GM18861 (cell line): ENCODE results near the gene PREX1.

Experiments
- ATAC-seq: cut with Tn5 transposase; IDR thresholded peaks from one replicate; pipeline ENCODE4 v1.9.1; 2021; ENCODE audit not compliant: unreplicated experiment

Gene PREX1

GRCh38 chr20:48706116-48706656 is 121.6 kb downstream of the PREX1 start:
- no peak for ATAC-seq

GRCh38 chr20:48705240-48706115 is 122.3 kb downstream of the PREX1 start:
- no peak for ATAC-seq

- ATAC-seq = no peak
Observed at GRCh38 chr20:48704761-48705160, 123.0 kb downstream of the PREX1 start.

- ATAC-seq = no peak
Observed at GRCh38 chr20:48703511-48704219, 124.1 kb downstream of the PREX1 start.

GRCh38 chr20:48703107-48703506 is 124.7 kb downstream of the PREX1 start:
- ATAC-seq = no peak

GRCh38 chr20:48702455-48702913 is 125.3 kb downstream of the PREX1 start:
- no peak for ATAC-seq

GRCh38 chr20:48701702-48702101 is 126.1 kb downstream of the PREX1 start:
- ATAC-seq = no peak

GRCh38 chr20:48698507-48699267 is 129.1 kb downstream of the PREX1 start:
- ATAC-seq = no peak

GRCh38 chr20:48697845-48698491 is 129.8 kb downstream of the PREX1 start:
- no peak for ATAC-seq

- ATAC-seq = no peak
Observed at GRCh38 chr20:48696671-48697070, 131.1 kb downstream of the PREX1 start.

GRCh38 chr20:48695738-48696137 is 132.1 kb downstream of the PREX1 start:
- ATAC-seq = no peak

- ATAC-seq = no peak
Observed at GRCh38 chr20:48695255-48695654, 132.5 kb downstream of the PREX1 start.

- ATAC-seq = no peak
Observed at GRCh38 chr20:48694381-48694865, 133.4 kb downstream of the PREX1 start.

GRCh38 chr20:48691523-48691922 is 136.3 kb downstream of the PREX1 start:
- ATAC-seq = no peak

GRCh38 chr20:48690888-48691287 is 136.9 kb downstream of the PREX1 start:
- no peak for ATAC-seq

GRCh38 chr20:48689874-48690571 is 137.8 kb downstream of the PREX1 start:
- ATAC-seq = no peak

- ATAC-seq = no peak
Observed at GRCh38 chr20:48689388-48689787, 138.4 kb downstream of the PREX1 start.

- ATAC-seq = no peak
Observed at GRCh38 chr20:48688579-48688978, 139.2 kb downstream of the PREX1 start.

GRCh38 chr20:48687117-48687800 is 140.5 kb downstream of the PREX1 start:
- no peak for ATAC-seq
